ENCODE data around the gene RFPL4A.
"Not testable (repeated sequence)": the region's sequence is repeated elsewhere in the genome, so short reads cannot be mapped to it uniquely, and the experiment has no call there.

Gene RFPL4A

GRCh38 chr19:55758797-55759196, at the start of gene RFPL4A:
TSS of gene RFPL4A (plus strand) at chr19:55759097. CDS start at chr19:55761801, 2,704 bp downstream.
- DNase-seq (ENCODE audit: low read depth): not testable (repeated sequence)

- DNase-seq (ENCODE audit: low read depth): no peak
Measured at GRCh38 chr19:55711719-55712118, 47.2 kb upstream of the RFPL4A start.

GRCh38 chr19:55712804-55713631, 45.9 kb upstream of the RFPL4A start:
- DNase-seq (ENCODE audit: low read depth): no peak

- DNase-seq (ENCODE audit: low read depth): no peak
Measured at GRCh38 chr19:55716531-55716930, 42.4 kb upstream of the RFPL4A start.

- DNase-seq (ENCODE audit: low read depth): no peak
Measured at GRCh38 chr19:55717251-55717650, 41.6 kb upstream of the RFPL4A start.

- DNase-seq (ENCODE audit: low read depth): not testable (repeated sequence)
Measured at GRCh38 chr19:55717879-55718711, 40.8 kb upstream of the RFPL4A start.

- no peak for DNase-seq (ENCODE audit: low read depth)
Measured at GRCh38 chr19:55720214-55720746, 38.6 kb upstream of the RFPL4A start.

GRCh38 chr19:55720801-55721200, 38.1 kb upstream of the RFPL4A start:
- DNase-seq (ENCODE audit: low read depth): no peak

- no peak for DNase-seq (ENCODE audit: low read depth)
Measured at GRCh38 chr19:55723491-55723890, 35.4 kb upstream of the RFPL4A start.

GRCh38 chr19:55730378-55730777, 28.5 kb upstream of the RFPL4A start:
- DNase-seq (ENCODE audit: low read depth): not testable (repeated sequence)

GRCh38 chr19:55738302-55738701, 20.6 kb upstream of the RFPL4A start, which contains the start of gene NLRP9:
TSS of gene NLRP9 (minus strand) at chr19:55738402. CDS start at chr19:55738374, 28 bp downstream.
- DNase-seq (ENCODE audit: low read depth): no peak

- no peak for DNase-seq (ENCODE audit: low read depth)
Measured at GRCh38 chr19:55750715-55751114, 8.2 kb upstream of the RFPL4A start.

GRCh38 chr19:55753401-55753800, 5.5 kb upstream of the RFPL4A start:
- no peak for DNase-seq (ENCODE audit: low read depth)

GRCh38 chr19:55756808-55757207, 2.1 kb upstream of the RFPL4A start:
- DNase-seq (ENCODE audit: low read depth): not testable (repeated sequence)

GRCh38 chr19:55766466-55766865, 7.6 kb downstream of the RFPL4A start:
- DNase-seq (ENCODE audit: low read depth): no peak

- DNase-seq (ENCODE audit: low read depth): not testable (repeated sequence)
Measured at GRCh38 chr19:55768818-55769217, 9.9 kb downstream of the RFPL4A start, which contains the start of gene RFPL4AL1. TSS of gene RFPL4AL1 (plus strand) at chr19:55769118. CDS start at chr19:55771805, 2,687 bp downstream.

- DNase-seq (ENCODE audit: low read depth): not testable (repeated sequence)
Measured at GRCh38 chr19:55769632-55770031, 10.7 kb downstream of the RFPL4A start.

- DNase-seq (ENCODE audit: low read depth): no peak
Measured at GRCh38 chr19:55777528-55777927, 18.6 kb downstream of the RFPL4A start.

GRCh38 chr19:55778331-55778730, 19.4 kb downstream of the RFPL4A start:
- DNase-seq (ENCODE audit: low read depth): no peak

- DNase-seq (ENCODE audit: low read depth): no peak
Measured at GRCh38 chr19:55781112-55781511, 22.2 kb downstream of the RFPL4A start.

GRCh38 chr19:55795021-55795420, 36.1 kb downstream of the RFPL4A start:
- DNase-seq (ENCODE audit: low read depth): no peak

GRCh38 chr19:55801416-55801815, 42.5 kb downstream of the RFPL4A start:
- no peak for DNase-seq (ENCODE audit: low read depth)

Data from stimulated activated CD8-positive, alpha-beta memory T cell treated with anti-CD3 and anti-CD28 coated beads, Interleukin-4, amount 100 ng/mL, for 24 hours (primary cell).